HUES6 (cell line): ENCODE measurements around the gene CCDC191.

Source experiments
- H3K27ac ChIP-seq: 2 replicates; pipeline ENCODE4 v1.7.0; 2013; ENCODE audit warnings: low read depth, mild to moderate bottlenecking, low read length, inconsistent platforms
- H3K27me3 ChIP-seq: 2 replicates; pipeline ENCODE4 v1.6.1; 2013; ENCODE audit warnings: low read length; ENCODE audit not compliant: control insufficient read depth, insufficient read depth
- H3K36me3 ChIP-seq: 2 replicates; pipeline ENCODE4 v1.6.1; 2013; ENCODE audit warnings: low read length; ENCODE audit not compliant: control insufficient read depth, insufficient read depth
- H3K4me1 ChIP-seq: 2 replicates; pipeline ENCODE4 v1.6.1; 2013; ENCODE audit warnings: low read length; ENCODE audit not compliant: control insufficient read depth, insufficient read depth
- H3K4me3 ChIP-seq: 2 replicates; pipeline ENCODE4 v1.5.1; 2013; ENCODE audit warnings: low read depth, low read length
- H3K9ac ChIP-seq: one replicate; pipeline ENCODE4 v1.6.1; 2013; ENCODE audit warnings: mild to moderate bottlenecking, low read length
- H3K9me3 ChIP-seq: 2 replicates; pipeline ENCODE4 v1.6.1; 2013; ENCODE audit warnings: low read depth, low read length; ENCODE audit not compliant: control insufficient read depth, insufficient read depth

Gene CCDC191

DNA sequence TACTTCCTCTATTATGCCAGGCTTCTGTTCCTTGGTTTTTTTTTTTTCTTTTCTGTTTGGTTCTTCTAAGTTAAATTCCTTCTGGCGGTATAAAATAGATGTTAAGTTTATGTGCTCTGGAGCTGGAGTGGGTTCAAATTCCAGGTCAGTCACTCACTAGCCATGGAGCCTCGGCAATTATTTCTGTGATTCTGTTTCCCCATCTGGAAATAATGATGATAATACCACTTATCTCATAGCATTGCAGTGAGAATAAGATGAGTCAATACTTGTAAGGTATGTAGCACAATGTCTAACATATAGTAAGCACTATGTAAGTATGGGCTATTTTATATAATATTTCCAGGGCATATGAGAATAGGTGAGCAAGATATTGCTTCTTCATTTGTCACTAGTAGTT is 141.7 kb downstream of the CCDC191 start:
- Histone ChIP-seq H3K36me3 (no peaks in the 10 kb centered on the region), H3K27me3 (no peaks in the 10 kb centered on the region), H3K4me3 (no peak overlapping the region), H3K4me1 (no peaks in the 10 kb centered on the region), H3K27ac (no peak overlapping the region), H3K9me3 (no peaks in the 10 kb centered on the region), H3K9ac (no peak overlapping the region)
